Measurements from ENCODE around the gene P3H4. TPM values are rescaled to one million over a fixed set of nuclear protein-coding genes. Genes with fewer than 3 reads are reported as not detected.

The P3H4 gene
- total and polyA plus RNA-seq, 2 of the 4 experiments (the other 2 are of a cell fraction) = 21.5 to 66.7 TPM

DNA sequence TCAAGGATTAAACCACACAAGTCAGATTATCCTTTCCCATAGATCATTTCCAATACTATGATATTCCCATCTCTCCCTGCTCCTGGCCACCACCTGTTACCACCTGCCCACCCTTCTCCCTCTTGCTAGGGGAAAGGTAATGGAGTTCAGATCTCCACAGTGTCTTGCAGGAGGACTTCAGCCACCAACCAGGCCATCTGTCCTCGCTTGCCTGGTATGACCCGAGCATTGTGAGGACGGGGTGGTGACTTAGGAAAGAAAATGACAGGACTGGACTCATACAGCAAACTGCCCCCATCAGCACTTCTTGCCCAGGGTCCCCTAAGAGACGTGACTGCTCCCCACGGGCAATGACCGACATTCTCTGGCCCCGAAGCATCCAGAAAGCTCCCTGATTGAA is 11.8 kb upstream of the P3H4 start:
- no TSS peak for BruUV-seq (replicated peaks)
- TF ChIP-seq MAFK (IDR thresholded peaks at IDR 0.05; ENCODE audit: low read depth, low read length) (peak; percentile 11; the same call in 1 of the 2 replicates), MAZ (IDR thresholded peaks at IDR 0.05; ENCODE audit: borderline replicate concordance, low read depth, low read length) (no peak)
- Histone ChIP-seq H3K4me3 (ENCODE audit: insufficient read depth, low read depth, low read length) (no peak overlapping the region), H2BK15ac (ENCODE audit: low read depth, low read length) (no peak overlapping the region), H4K20me1 (ENCODE audit: insufficient read depth, low read length) (peaks cover 31% of the 10 kb centered on the region), H2BK20ac (ENCODE audit: low read depth, low read length) (no peak overlapping the region), H3K79me1 (ENCODE audit: low read depth in 1 of 2, low read length in 2 of 2) (peaks cover 6 to 38% of the 10 kb centered on the region in 2 experiments), H3K23ac (ENCODE audit: low read depth, low read length) (no peak overlapping the region), H4K91ac (ENCODE audit: insufficient read depth, low read depth, low read length) (no peak overlapping the region), H3K14ac (replicated peaks; ENCODE audit: low read depth, low read length) (no peak overlapping the region), H3K27ac (ENCODE audit: insufficient read depth, low read length) (no peak overlapping the region), H3K56ac (ENCODE audit: extremely low read depth, insufficient read depth, low read length) (no peak overlapping the region), H3K27me3 (ENCODE audit: control insufficient read depth, insufficient read depth, low read length) (no peaks in the 10 kb centered on the region), H3K18ac (ENCODE audit: low read depth, low read length) (no peak overlapping the region), H2AFZ (replicated peaks; ENCODE audit: low read length, poor library complexity) (no peak overlapping the region), H2AK5ac (ENCODE audit: low read depth, low read length) (peak overlapping the region; percentile 31; the same call in 1 of the 2 replicates), H2AK9ac (replicated peaks; ENCODE audit: low read depth, low read length, poor library complexity) (peak overlapping the region; percentile 28), H3K4me1 (ENCODE audit: control insufficient read depth, insufficient read depth, low read length) (peaks cover 2% of the 10 kb centered on the region; the same call in 1 of the 2 replicates), H4K5ac (ENCODE audit: low read depth, low read length) (no peak overlapping the region), H4K8ac (ENCODE audit: low read depth in 2 of 2, low read length in 2 of 2) (peak overlapping the region in 1 of 2 experiments; percentile 40; a peak in 1 of 4 replicates), H3K4me2 (ENCODE audit: low read depth, low read length) (no peak overlapping the region), H3K4ac (ENCODE audit: low read depth, low read length) (no peak overlapping the region), H3K9ac (ENCODE audit: low read depth, low read length) (no peak overlapping the region), H3K9me3 (ENCODE audit: control insufficient read depth, insufficient read depth, low read length) (no peaks in the 10 kb centered on the region), H2BK5ac (ENCODE audit: low read depth, low read length, poor library complexity, severe bottlenecking) (no peak overlapping the region), H3K36me3 (ENCODE audit: control insufficient read depth, insufficient read depth, low read length) (peaks cover 45% of the 10 kb centered on the region), H3K9me1 (ENCODE audit: insufficient read depth, low read length) (peaks cover 9% of the 10 kb centered on the region), H2BK120ac (ENCODE audit: low read depth, low read length) (no peak overlapping the region)
- CTCF ChIA-PET = no interaction called here
- intact Hi-C loops (cut with micrococcal nuclease) (no loop called here), in situ Hi-C loops (cut with MboI; ENCODE audit: low sequenced_read_pairs) (no loop called here), dilution Hi-C loops (cut with HindIII; ENCODE audit: low sequenced_read_pairs, unreplicated experiment) (no loop called here)
- WGBS, 2 experiments (ENCODE audit: extremely low coverage in 2 of 2, insufficient read length in 1 of 2) = 95% methylated on average over 3 of the region's 7 CpGs; no CpG with 5 or more reads in 1 of the 2 experiments
- DNase-seq = no peak
- POLR2A ChIA-PET (ENCODE audit: unreplicated experiment) = interaction anchor here (0.6 to 1.5 kb wide), 2 partner anchors 9 to 25 kb away, joined by 3 to 7 read pairs; no protein-coding TSS in a partner anchor
- ATAC-seq (ENCODE audit: low read depth) = no peak

Measured in IMR-90 (cell line).